Spinal cord (tissue), 10 donors: ENCODE data around the gene SEZ6. TPM values are rescaled to one million over a fixed set of nuclear protein-coding genes. Genes with fewer than 3 reads are reported as not detected.

Experiments used
- DNase-seq, 6 donors: peaks; one replicate each; pipeline versions ENCODE4 v3.0.0 to v3.0.0-alpha.2; 2013 to 2015; ENCODE audit warnings: low spot score in 6 of 6, low read depth in 4 of 6
- H3K27ac ChIP-seq: one replicate; pipeline ENCODE4 v1.5.1; 2013; ENCODE audit warnings: low read depth, low read length, control low read depth
- H3K27me3 ChIP-seq: one replicate; pipeline ENCODE4 v1.6.1; 2013; ENCODE audit warnings: low read length; ENCODE audit not compliant: control insufficient read depth, insufficient read depth
- H3K36me3 ChIP-seq: one replicate; pipeline ENCODE4 v1.6.1; 2013; ENCODE audit warnings: low read length; ENCODE audit not compliant: control insufficient read depth, insufficient read depth
- H3K4me1 ChIP-seq: one replicate; pipeline ENCODE4 v1.6.1; 2013; ENCODE audit warnings: low read length; ENCODE audit not compliant: control insufficient read depth, insufficient read depth
- H3K4me3 ChIP-seq: one replicate; pipeline ENCODE4 v1.5.1; 2013; ENCODE audit warnings: low read depth, low read length, control low read depth
- H3K9me3 ChIP-seq: one replicate; pipeline ENCODE4 v1.6.1; 2013; ENCODE audit warnings: low read length; ENCODE audit not compliant: control insufficient read depth, insufficient read depth
- WGBS: methylation state at CpG from one replicate; pipeline ENCODE4 v1.1.5; 2013; ENCODE audit warnings: missing lambda C conversion rate; ENCODE audit not compliant: insufficient coverage; 5-methylcytosine and 5-hydroxymethylcytosine counted together
- polyA plus RNA-seq, 2 donors: library from polyadenylated mRNA; unstranded; fragments of 120-200 nt; gene quantifications; one replicate each; pipeline ENCODE4 v1.2.1, GENCODE V29; 2013; ENCODE audit not compliant: insufficient read length in 2 of 2
- total RNA-seq, 2 donors: library from RNA; depleted of rRNA in 1 of 2; stranded (reverse); fragments of 120-200 nt in 1 of 2; fragments of >200 nt in 1 of 2; gene quantifications; one replicate each; pipeline versions ENCODE4 v1.2.3 to v1.2.4, GENCODE V29; 2013 to 2014
- donor health status: healthy.

The SEZ6 gene
- total and polyA plus RNA-seq, 4 donors, result 17.1 to 91.6 (median 55.1) TPM

DNA sequence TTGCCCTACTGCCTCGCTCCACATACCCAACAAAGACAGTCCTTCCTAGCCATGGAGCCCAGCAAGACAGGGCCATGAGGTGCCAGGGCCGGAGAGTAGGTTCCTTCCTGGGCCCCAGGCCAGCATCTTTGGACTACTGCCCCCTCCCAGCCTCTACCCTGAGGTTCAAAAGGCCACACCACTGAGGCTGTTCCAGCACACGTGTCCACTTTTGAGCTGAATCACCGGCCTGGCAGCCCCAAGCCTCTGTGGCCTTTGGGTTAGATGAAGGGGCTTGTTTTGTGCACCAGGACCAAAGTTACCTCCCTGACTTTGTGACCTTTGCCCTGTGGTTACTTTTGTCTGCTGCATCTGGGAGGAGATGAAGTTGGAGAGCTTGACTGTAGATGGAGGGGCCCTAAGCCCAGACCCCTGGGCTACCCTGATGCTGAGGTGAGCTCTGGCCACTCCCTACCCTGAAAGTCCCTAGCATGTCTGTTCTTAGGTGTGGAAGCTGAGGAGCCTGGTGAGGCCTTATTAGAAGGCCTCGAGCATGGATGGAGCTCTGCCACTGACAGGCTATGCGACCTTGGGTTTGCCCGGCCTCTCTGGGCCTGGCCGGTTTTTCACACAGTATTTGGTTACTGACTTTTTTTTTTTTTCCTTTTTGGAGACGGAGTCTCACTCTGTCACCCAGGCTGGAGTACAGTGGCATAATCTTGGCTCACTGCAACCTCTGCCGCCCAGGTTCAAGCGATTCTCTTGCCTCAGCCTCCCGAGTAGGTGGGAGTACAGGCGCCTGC is 12.0 kb downstream of the SEZ6 start:
- DNase-seq, result no peak
- WGBS, result 86% methylated on average over 9 of the region's 13 CpGs
- H3K4me1 ChIP-seq, result peaks cover 38% of the 10 kb centered on the region
- no peak overlapping the region for H3K4me3 ChIP-seq
- no peak overlapping the region for H3K27ac ChIP-seq
- no peaks in the 10 kb centered on the region for H3K9me3 ChIP-seq
- peaks cover 7% of the 10 kb centered on the region for H3K36me3 ChIP-seq
- no peaks in the 10 kb centered on the region for H3K27me3 ChIP-seq

DNA sequence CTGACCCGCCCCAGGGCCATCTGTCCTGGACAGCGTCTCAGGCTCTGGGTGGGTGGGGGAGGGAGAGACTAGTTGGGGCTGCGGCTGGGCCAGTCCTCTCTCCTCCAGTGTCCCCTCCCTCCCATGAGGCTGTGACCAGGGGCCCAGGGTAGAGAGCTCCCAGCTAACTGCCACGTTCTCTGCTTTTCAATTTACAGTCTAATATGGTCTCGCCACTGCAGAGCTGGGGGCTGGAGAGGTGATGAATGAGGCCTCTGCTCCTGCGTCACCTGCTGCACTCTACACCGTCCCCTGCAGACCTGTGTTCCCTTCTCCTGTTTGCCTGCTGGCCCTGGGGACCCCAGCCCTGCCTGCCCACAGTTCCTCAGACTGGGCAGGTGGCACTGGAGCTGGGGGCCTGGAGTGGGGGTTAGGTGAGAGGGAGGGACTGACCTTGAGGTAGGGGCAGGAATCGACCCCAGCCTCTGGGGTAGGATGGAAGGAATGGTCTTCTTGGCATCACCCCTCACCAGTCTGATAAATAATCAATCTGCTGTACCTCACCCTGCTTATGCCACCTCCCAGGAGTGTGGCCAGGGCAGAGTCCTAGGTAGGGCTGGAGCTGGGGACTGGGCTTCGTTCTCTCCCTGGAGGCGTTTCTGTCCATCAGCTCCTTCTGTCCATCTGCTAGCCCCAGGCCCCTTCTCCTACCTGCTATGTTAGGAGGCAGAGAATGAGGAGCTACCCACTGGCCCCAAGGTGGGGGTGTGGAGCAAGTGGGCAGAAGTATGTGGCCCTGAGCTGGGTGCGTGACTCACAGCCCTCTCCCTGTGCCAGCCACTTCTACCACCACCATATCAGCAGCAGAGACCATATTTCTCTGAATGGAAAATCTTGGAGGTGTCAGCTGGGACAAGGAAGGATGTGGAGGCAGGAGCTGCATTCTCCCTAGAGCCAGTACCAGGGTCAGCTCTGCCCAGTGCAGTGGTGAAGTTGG is 12.9 kb downstream of the SEZ6 start:
- Histone ChIP-seq H3K4me1 (peaks cover 38% of the 10 kb centered on the region), H3K27me3 (no peaks in the 10 kb centered on the region), H3K27ac (no peak overlapping the region), H3K4me3 (no peak overlapping the region), H3K9me3 (no peaks in the 10 kb centered on the region), H3K36me3 (peaks cover 7% of the 10 kb centered on the region)
- no peak for DNase-seq
- WGBS, result 58% methylated on average over 2 of the region's 11 CpGs

DNA sequence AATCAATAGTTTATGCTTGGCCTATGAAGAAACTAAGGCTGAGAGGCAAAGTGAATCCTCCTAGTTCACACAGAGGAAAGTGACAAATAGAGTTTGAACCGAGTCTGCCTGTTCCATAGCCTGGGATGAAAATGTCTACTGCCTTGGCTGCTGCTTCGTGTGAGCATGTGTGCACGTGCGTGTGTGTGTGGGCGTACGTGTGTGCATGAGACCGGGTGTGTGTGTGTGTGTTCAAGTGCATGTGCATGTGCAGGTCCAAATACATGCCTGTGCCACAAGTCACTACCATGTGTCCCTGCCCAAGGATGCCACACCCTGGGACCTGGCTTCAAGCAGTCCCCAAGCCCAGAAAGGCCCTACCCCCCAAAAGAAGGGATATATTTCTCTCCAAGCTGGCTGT is 13.6 kb downstream of the SEZ6 start:
- Histone ChIP-seq H3K27ac (no peak overlapping the region), H3K4me3 (no peak overlapping the region), H3K36me3 (peaks cover 7% of the 10 kb centered on the region), H3K27me3 (no peaks in the 10 kb centered on the region), H3K4me1 (peaks cover 37% of the 10 kb centered on the region), H3K9me3 (no peaks in the 10 kb centered on the region)
- WGBS, result 63% methylated on average over 4 of the region's 7 CpGs
- DNase-seq, result no peak

DNA sequence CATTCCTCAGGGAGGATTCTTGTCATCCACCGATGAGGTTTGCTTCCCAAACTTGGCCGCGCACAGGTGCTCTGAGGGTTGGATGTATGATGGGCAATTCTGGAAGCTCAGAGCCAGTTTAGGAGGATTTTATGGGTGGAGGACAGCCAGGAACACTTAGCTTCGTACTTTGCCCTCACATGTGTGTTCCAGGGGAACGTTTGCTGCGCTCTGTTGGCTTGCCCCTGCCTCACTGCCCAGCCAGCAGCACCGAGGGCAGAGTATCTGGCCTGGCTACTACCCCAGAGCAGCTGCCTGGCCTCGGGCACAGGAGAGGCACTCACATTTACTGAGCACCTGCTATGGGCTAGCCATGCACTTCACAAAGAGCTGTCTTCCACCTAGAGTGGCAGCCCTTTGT is 14.1 kb downstream of the SEZ6 start:
- WGBS, result 69% methylated on average over 8 of the region's 8 CpGs
- H3K36me3 ChIP-seq, result peaks cover 7% of the 10 kb centered on the region
- no peak overlapping the region for H3K4me3 ChIP-seq
- no peaks in the 10 kb centered on the region for H3K9me3 ChIP-seq
- no peaks in the 10 kb centered on the region for H3K27me3 ChIP-seq
- H3K4me1 ChIP-seq, result peaks cover 37% of the 10 kb centered on the region
- H3K27ac ChIP-seq, result no peak overlapping the region
- DNase-seq, result no peak

DNA sequence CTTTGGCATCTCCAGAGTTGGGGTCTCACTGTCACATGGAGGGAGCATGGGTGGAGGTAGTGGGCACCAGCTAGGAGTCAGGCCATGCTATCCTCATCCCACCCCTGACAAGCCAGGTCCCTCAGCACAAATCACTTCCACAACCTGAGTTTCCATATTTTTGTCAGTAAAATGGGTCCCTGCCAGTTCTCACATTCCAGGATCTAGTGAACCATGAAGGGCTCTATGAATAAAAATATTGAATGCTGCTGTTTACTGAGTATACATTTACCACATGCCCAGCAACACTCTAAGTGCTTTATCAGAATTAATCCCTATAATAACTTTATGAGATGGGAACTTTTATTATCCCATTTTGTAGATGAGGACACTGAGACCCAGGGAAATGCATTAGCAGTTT is 16.8 kb downstream of the SEZ6 start:
- H3K4me1 ChIP-seq, result peaks cover 55% of the 10 kb centered on the region
- no peak overlapping the region for H3K4me3 ChIP-seq
- H3K27me3 ChIP-seq, result no peaks in the 10 kb centered on the region
- H3K9me3 ChIP-seq, result no peaks in the 10 kb centered on the region
- H3K27ac ChIP-seq, result no peak overlapping the region
- no peak for DNase-seq
- peaks cover 2% of the 10 kb centered on the region for H3K36me3 ChIP-seq

DNA sequence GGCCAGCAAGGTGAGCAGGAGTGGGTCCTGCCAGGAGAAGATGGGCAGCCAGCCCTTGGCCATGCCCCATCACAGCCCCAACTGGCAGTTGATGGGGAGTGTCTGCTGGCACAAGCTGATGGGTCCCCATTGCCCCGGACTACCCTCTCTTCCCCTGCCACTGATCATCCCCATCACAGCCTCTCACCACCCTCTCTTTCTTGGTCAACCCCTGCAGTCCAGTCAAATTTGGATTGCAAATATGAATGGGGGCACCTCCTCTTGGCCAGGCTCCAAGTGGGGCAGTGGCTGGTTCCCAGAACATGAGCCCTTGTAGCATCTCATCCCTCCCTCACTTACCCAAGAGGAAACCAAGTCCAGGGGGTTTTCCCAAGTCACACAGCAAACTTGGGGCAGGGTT is 17.4 kb downstream of the SEZ6 start:
- H3K27ac ChIP-seq, result no peak overlapping the region
- no peaks in the 10 kb centered on the region for H3K27me3 ChIP-seq
- peaks cover 58% of the 10 kb centered on the region for H3K4me1 ChIP-seq
- no peaks in the 10 kb centered on the region for H3K9me3 ChIP-seq
- H3K36me3 ChIP-seq, result peaks cover 2% of the 10 kb centered on the region
- DNase-seq, result no peak
- no CpG with 5 or more reads among the region's 1 CpG for WGBS
- no peak overlapping the region for H3K4me3 ChIP-seq

DNA sequence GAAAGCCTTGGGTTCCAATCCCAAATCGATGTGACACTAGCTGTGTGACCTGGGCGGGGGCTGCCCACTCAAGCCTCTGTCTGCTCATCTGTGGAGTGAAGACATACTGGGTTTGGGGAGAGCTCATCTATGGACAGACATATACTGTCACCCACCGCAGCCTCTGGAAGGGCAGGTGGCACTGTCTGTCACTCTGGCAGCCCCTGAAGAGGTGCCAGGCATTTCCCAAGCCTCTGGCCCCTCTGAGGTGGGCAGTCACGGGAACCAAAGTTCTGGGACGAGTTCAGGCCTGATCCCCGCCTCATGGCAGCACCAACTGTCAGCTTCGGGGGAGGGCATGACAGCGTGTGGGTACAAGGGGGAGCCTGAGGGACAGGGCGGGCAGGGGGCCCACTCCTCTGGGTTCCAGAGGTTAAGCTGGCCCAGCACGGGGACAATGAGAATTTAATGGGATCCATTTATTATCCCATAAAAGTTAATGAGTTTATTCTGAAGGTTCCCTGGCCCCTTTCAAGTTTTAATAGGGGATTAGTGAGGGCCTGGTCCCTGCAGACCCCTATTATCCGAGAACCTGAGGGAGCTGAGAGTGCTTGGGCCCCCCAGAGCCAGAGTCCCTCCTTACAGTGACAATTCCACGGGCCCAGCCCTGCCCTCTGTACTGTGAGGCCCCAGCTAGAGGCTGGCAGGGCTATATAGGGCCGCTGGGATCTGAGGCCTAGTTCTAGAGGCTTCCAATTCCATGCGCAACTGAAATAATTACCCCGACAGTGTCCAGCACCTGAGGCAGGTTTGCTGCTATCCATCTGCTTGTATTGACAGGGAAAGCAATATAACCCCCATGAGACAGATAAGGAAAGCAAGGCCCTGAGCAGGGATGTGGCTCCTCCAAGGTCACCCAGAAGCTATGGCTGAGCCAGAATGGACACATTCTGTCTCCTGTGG is 18.8 kb downstream of the SEZ6 start:
- no peak overlapping the region for H3K27ac ChIP-seq
- H3K27me3 ChIP-seq, result no peaks in the 10 kb centered on the region
- peaks cover 50% of the 10 kb centered on the region for H3K4me1 ChIP-seq
- H3K4me3 ChIP-seq, result no peak overlapping the region
- no peaks in the 10 kb centered on the region for H3K9me3 ChIP-seq
- 58% methylated on average over 10 of the region's 15 CpGs for WGBS
- H3K36me3 ChIP-seq, result peaks cover 2% of the 10 kb centered on the region
- no peak for DNase-seq

DNA sequence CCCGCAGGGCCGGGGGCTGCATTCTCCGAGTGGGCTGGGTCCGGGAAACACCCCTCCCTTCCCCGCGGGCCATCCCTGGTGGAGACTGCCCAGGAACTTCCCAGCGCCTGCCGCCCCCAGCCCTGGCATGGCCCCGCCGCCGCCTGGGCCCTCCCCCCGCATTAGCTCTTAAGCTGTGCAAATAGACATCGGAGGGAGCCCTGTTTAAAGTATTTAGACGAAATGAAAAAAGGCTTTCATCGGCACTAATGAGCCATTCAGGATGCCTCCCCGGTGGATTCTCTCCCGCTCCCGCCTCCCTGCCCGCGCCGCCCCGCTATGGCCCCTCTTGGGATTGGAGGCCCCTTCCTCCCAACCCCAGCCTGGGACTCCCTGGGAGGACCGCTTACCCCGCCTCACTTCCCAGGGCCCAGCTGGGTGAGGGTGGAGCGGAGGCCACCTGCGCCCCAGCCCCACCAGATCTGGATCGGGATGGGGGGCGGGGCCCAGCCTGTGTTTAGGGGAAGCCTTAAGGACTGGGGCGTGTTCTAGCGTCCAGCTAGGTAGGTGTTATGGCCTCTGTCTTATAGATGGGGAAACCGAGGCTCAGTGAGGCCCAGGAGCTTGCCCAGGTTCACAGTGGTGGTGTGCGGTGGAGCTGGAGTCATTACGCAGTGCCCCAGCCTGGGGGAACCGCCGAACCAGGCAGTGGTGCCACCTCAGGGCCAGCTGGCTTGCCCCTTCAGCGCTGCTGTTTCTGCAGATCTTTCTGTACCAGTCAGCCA is 19.7 kb downstream of the SEZ6 start:
- Histone ChIP-seq H3K36me3 (peaks cover 11% of the 10 kb centered on the region), H3K4me3 (no peak overlapping the region), H3K9me3 (no peaks in the 10 kb centered on the region), H3K4me1 (peaks cover 53% of the 10 kb centered on the region), H3K27me3 (no peaks in the 10 kb centered on the region), H3K27ac (no peak overlapping the region)
- WGBS, result 16% methylated on average over 30 of the region's 36 CpGs
- DNase-seq, result peak in 2 of 6 donors; percentile 77 to 90
